HFFc6 (cell line): ENCODE data around the gene CEP41. TPM values are rescaled to one million over a fixed set of nuclear protein-coding genes. Genes with fewer than 3 reads are reported as not detected.
"Not testable (repeated sequence)": the region's sequence is repeated elsewhere in the genome, so short reads cannot be mapped to it uniquely, and the experiment has no call there.

ENCODE experiments used
- DNase-seq: peaks from one replicate; pipeline ENCODE4 v3.0.0-alpha.2; 2018
- H3K27ac Mint-ChIP-seq: 2 replicates; pipeline ENCODE4 v1.8.0; 2020; ENCODE audit warnings: mild to moderate bottlenecking, mixed read lengths
- H3K27me3 Mint-ChIP-seq: 2 replicates; pipeline ENCODE4 v1.8.0; 2021; ENCODE audit warnings: mild to moderate bottlenecking, moderate library complexity, mixed read lengths; ENCODE audit not compliant: insufficient read depth
- H3K36me3 Mint-ChIP-seq: 2 replicates; pipeline ENCODE4 v1.8.0; 2021; ENCODE audit warnings: low read depth, mixed read lengths
- H3K4me1 Mint-ChIP-seq: 2 replicates; pipeline ENCODE4 v1.8.0; 2020; ENCODE audit warnings: low read depth, mixed read lengths
- H3K4me3 Mint-ChIP-seq: 2 replicates; pipeline ENCODE4 v1.8.0; 2020; ENCODE audit warnings: mild to moderate bottlenecking, moderate library complexity, mixed read lengths
- H3K9me3 Mint-ChIP-seq: 2 replicates; pipeline ENCODE4 v1.8.0; 2020; ENCODE audit warnings: mild to moderate bottlenecking, mixed read lengths
- CTCF ChIP-seq: fragments of 200-600 bp; sonication (generic); IDR thresholded peaks from 2 replicates; pipeline ENCODE4 v1.5.0; 2021; ENCODE audit warnings: antibody characterized with exemption, mild to moderate bottlenecking
- total RNA-seq, 6 experiments: library from RNA; stranded (reverse); fragmentation: NEBNext Ultra II Directional; extraction: Animal tissue kit (Norgen Biotek cat#: 25700); gene quantifications; 2 replicates in 1 of 6; 3 replicates in 5 of 6; pipeline ENCODE4 v1.2.3, GENCODE V29; 2021

Gene CEP41
- total RNA-seq, 6 experiments from 2014 or later, result 14.5 to 20.9 (median 17.8) TPM

- no peak overlapping the region for H3K27ac Mint-ChIP-seq
- H3K4me1 Mint-ChIP-seq, result no peaks in the 10 kb centered on the region
- TF ChIP-seq CTCF, result no peak
- H3K4me3 Mint-ChIP-seq, result no peak overlapping the region
- H3K36me3 Mint-ChIP-seq, result peaks cover 9% of the 10 kb centered on the region
- H3K9me3 Mint-ChIP-seq, result peaks cover 8% of the 10 kb centered on the region
- no peak for DNase-seq
- peaks cover 8% of the 10 kb centered on the region for H3K27me3 Mint-ChIP-seq
These were observed 59.9 kb downstream of the CEP41 start for GRCh38 chr7:130380861-130381455.

GRCh38 chr7:130379921-130380860 is 60.6 kb downstream of the CEP41 start, which contains the start of gene CPA1:
Gene CPA1 (plus strand): TSS chr7:130380494. CDS start chr7:130380521, 27 bp downstream.
- no peak for TF ChIP-seq CTCF
- H3K36me3 Mint-ChIP-seq, result peaks cover 10% of the 10 kb centered on the region
- no peak within 1 kb of the TSS for H3K27ac Mint-ChIP-seq
- no peak within 1 kb of the TSS for H3K4me3 Mint-ChIP-seq
- H3K9me3 Mint-ChIP-seq, result peaks cover 8% of the 10 kb centered on the region
- peaks cover 8% of the 10 kb centered on the region for H3K27me3 Mint-ChIP-seq
- H3K4me1 Mint-ChIP-seq, result no peaks in the 10 kb centered on the region
- DNase-seq, result no peak

- Mint-ChIP-seq H3K4me1 (peaks cover 1% of the 10 kb centered on the region), H3K9me3 (peaks cover 8% of the 10 kb centered on the region), H3K27ac (no peak overlapping the region), H3K4me3 (no peak overlapping the region), H3K36me3 (peaks cover 10% of the 10 kb centered on the region), H3K27me3 (peaks cover 6% of the 10 kb centered on the region)
- no peak for DNase-seq
- no peak for TF ChIP-seq CTCF
These were observed 61.3 kb downstream of the CEP41 start for GRCh38 chr7:130379532-130379920.

- H3K27me3 Mint-ChIP-seq, result peaks cover 6% of the 10 kb centered on the region
- DNase-seq, result no peak
- peaks cover 8% of the 10 kb centered on the region for H3K9me3 Mint-ChIP-seq
- H3K4me1 Mint-ChIP-seq, result peaks cover 6% of the 10 kb centered on the region
- H3K36me3 Mint-ChIP-seq, result peaks cover 10% of the 10 kb centered on the region
- H3K4me3 Mint-ChIP-seq, result no peak overlapping the region
- TF ChIP-seq CTCF, result no peak
- H3K27ac Mint-ChIP-seq, result no peak overlapping the region
These were observed 61.8 kb downstream of the CEP41 start for GRCh38 chr7:130379019-130379418.

GRCh38 chr7:130377178-130377577 is 63.6 kb downstream of the CEP41 start:
- DNase-seq, result no peak

GRCh38 chr7:130376461-130376860 is 64.4 kb downstream of the CEP41 start:
- not testable (repeated sequence) for H3K27me3 Mint-ChIP-seq, H3K27ac Mint-ChIP-seq, DNase-seq, H3K4me3 Mint-ChIP-seq, H3K9me3 Mint-ChIP-seq
- H3K4me1 Mint-ChIP-seq, result peaks cover 30% of the 10 kb centered on the region
- peaks cover 14% of the 10 kb centered on the region for H3K36me3 Mint-ChIP-seq

More at GRCh38 chr7:130377178-130377577, 63.6 kb downstream of the CEP41 start:
- peaks cover 6% of the 10 kb centered on the region for H3K27me3 Mint-ChIP-seq
- H3K4me3 Mint-ChIP-seq, result no peak overlapping the region
- peaks cover 10% of the 10 kb centered on the region for H3K36me3 Mint-ChIP-seq
- TF ChIP-seq CTCF, result no peak
- peaks cover 8% of the 10 kb centered on the region for H3K9me3 Mint-ChIP-seq
- H3K27ac Mint-ChIP-seq, result no peak overlapping the region
- peaks cover 25% of the 10 kb centered on the region for H3K4me1 Mint-ChIP-seq
